ENCODE data around the gene SDK2.

The SDK2 gene

DNA sequence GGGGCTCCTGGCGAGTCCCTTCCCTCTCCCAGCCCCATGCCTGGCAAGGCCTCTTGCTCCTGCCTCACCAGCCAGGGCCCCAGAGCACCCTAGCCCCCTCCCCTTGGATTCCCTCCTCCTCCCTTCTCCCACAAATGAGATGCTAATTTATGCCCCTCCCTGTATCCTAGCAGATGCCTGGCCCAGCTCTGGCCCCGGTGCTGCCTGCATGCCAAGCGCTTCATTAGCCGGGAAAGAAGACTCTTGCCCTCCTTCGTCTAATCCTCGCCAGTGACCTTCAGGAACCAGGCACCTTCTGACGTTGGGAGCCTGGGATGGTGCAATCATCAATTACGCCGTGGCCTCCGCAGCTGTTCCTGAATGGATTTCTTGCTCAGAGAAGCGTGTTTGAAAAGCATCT lies 127.8 kb downstream of the SDK2 start:
- no peaks in the 10 kb centered on the region for H3K9me3 Mint-ChIP-seq
- H3K36me3 Mint-ChIP-seq: peaks cover 0 to under 1% of the 10 kb centered on the region in 2 donors
- no peak overlapping the region for H3K4me3 Mint-ChIP-seq
- no peak for ATAC-seq (replicated peaks)
- no peak for DNase-seq
- no peaks in the 10 kb centered on the region for H3K27me3 Mint-ChIP-seq
- H3K4me1 Mint-ChIP-seq: peaks cover 7 to 10% of the 10 kb centered on the region in 2 donors
- H3K27ac Mint-ChIP-seq: no peak overlapping the region

DNA sequence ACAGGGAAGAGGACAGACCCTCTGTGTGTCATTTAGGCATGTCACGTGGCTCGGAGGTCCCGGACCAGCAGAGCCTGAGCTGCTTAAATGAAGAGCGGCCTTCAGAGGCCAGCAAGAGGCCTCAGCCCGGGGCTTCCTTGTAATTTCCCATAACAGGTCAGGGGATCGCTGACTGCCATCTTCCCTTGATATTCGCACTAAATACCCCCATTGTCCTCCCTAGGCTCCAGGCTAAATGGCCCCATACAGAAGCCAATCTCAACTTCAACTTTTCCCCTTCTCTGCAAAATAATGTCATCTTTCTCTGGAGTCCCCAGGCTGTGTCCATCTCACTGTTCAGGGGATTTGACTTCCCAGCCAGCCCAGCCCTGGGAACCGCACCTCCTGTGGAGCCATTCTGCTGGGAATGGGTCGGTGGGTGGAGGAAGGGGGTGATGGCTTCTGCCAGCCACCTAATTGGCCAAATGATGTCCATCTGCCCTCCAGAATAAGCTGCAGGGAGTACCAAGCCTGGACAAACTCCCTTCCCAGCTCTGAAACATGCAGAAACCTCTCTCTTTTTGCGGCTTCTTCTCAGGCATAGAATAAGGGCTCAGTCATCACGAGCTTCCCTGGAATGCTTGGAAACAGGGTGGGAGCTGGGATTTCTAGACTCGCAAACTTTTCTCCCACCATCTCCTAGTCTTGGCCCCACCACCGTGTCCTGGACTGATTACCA lies 129.9 kb downstream of the SDK2 start:
- peaks cover 15 to 17% of the 10 kb centered on the region in 2 donors for H3K4me1 Mint-ChIP-seq
- H3K27ac Mint-ChIP-seq: no peak overlapping the region
- ATAC-seq (replicated peaks) (no peak), DNase-seq (no peak)
- H3K9me3 Mint-ChIP-seq: no peaks in the 10 kb centered on the region
- H3K4me3 Mint-ChIP-seq: no peak overlapping the region
- no peaks in the 10 kb centered on the region for H3K36me3 Mint-ChIP-seq
- H3K27me3 Mint-ChIP-seq: no peaks in the 10 kb centered on the region

DNA sequence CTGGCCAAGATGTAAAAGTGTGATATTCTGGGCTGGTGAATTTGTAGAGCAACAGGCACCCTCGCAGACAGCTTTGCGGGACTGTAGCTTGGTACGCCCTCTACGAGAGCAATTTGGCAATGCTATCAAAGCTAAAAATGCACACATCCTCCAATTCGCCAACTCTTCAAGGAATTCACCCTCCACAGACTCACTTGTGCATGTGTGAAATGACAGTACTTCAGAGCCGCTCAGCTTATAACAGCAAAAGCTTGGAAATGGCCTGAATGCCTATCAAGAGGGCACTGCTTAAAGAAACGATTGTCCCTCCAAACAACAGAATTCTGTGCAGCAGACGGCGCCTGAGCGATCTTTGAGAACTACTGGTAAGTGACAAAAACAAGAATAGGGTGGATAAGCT lies 130.8 kb downstream of the SDK2 start:
- no peak overlapping the region for H3K4me3 Mint-ChIP-seq
- ATAC-seq (replicated peaks) (no peak), DNase-seq (no peak)
- no peaks in the 10 kb centered on the region for H3K36me3 Mint-ChIP-seq
- no peaks in the 10 kb centered on the region for H3K27me3 Mint-ChIP-seq
- no peak overlapping the region for H3K27ac Mint-ChIP-seq
- H3K9me3 Mint-ChIP-seq: no peaks in the 10 kb centered on the region
- peaks cover 15 to 18% of the 10 kb centered on the region in 2 donors for H3K4me1 Mint-ChIP-seq

DNA sequence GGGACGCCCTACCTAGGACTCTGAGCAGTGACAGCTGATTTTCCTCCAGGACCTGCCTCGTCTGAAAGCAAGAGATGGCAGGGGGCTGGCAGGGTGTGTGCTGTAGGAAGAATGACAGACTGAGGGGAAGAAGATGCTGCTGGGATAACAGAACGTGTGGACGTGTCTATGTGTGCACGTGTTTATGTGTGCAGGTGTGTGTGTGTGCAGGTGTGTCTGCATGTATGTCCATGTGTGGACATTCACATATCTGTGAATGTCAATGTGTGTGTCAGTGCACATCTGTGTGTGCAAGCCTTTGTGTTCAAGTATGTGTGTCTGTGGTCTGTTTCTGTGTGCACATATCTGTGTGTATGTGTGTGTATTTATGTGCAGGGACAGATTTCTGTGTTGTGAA lies 132.5 kb downstream of the SDK2 start:
- DNase-seq (no peak), ATAC-seq (replicated peaks) (no peak)
- Mint-ChIP-seq H3K27ac (no peak overlapping the region), H3K36me3 (no peaks in the 10 kb centered on the region), H3K27me3 (no peaks in the 10 kb centered on the region), H3K4me1 (peaks cover 15 to 18% of the 10 kb centered on the region in 2 donors), H3K4me3 (no peak overlapping the region), H3K9me3 (no peaks in the 10 kb centered on the region)

DNA sequence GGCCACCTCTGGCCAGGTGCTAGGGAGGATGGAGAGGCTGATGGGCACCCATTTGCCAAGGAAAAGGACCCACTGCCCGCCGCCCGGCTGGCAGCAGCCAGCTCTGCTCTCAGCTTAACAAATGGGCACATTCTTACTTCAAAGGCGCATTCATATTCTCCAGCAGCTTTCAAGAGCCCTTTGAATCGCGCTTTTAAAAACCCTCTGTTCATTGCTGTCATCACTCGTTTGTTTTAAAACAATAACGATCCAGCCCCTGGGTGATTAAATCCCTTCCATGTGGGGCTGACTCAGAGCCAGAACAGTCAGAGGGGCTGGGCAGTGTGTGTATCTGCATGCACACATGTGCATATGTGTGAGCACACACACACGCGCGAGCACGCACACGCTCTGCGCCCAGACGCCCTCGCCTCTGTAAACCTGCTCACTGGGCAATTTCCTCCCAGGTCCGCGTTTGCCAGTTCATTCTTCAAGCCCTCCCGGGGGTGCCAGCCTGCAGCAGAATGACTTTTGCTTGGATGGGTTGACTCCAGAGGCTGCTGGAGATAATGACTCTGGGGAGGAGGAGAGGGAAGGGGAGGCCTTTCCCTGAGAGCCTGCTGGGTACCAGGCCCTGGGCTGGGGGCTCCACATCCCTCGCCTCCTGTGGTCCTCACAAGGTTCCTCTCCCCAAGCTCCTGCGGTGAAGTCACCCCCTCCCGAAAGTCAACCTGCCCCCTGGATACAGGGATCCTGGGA lies 133.1 kb downstream of the SDK2 start:
- DNase-seq (no peak), ATAC-seq (replicated peaks) (no peak)
- Mint-ChIP-seq H3K4me1 (peaks cover 11 to 18% of the 10 kb centered on the region in 2 donors), H3K27me3 (no peaks in the 10 kb centered on the region), H3K36me3 (no peaks in the 10 kb centered on the region), H3K9me3 (no peaks in the 10 kb centered on the region), H3K27ac (no peak overlapping the region), H3K4me3 (no peak overlapping the region)

DNA sequence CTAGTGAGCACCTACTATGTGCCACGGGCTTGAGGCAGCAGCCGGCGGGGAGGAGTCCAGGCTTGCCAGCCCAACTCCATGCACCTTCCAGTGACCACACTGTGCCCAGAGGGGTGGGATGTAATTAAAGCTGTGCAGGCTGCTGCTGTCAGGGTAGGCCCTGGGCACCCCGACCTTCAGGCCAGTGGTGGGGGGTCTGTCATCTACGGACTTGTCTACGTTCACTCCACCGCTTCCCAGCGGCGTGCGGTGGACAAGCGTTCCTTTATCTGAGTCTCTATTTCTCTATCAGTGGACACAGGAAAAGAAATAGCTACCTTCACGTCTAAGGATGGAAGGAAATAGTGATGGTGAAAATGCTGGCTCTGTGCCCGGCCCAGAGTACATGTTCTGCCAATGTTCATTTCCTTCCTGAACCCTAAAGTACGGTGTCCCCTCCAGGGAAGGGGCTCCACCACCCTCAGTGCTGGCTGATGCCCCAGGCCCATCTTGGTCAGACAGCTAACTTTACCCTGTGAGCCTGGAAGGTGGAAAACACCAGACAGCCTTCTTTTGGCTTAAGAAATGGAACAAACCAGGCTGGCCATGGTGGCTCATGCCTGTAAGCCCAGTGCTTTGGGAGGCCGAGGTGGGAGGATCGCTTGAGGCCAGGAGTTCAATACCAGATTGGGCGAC lies 135.2 kb downstream of the SDK2 start:
- Mint-ChIP-seq H3K4me3 (no peak overlapping the region), H3K9me3 (no peaks in the 10 kb centered on the region), H3K27me3 (no peaks in the 10 kb centered on the region), H3K27ac (no peak overlapping the region), H3K36me3 (peaks cover 7 to 14% of the 10 kb centered on the region in 2 donors), H3K4me1 (peaks cover 9 to 18% of the 10 kb centered on the region in 2 donors)
- no peak for ATAC-seq (replicated peaks)
- DNase-seq: no peak

DNA sequence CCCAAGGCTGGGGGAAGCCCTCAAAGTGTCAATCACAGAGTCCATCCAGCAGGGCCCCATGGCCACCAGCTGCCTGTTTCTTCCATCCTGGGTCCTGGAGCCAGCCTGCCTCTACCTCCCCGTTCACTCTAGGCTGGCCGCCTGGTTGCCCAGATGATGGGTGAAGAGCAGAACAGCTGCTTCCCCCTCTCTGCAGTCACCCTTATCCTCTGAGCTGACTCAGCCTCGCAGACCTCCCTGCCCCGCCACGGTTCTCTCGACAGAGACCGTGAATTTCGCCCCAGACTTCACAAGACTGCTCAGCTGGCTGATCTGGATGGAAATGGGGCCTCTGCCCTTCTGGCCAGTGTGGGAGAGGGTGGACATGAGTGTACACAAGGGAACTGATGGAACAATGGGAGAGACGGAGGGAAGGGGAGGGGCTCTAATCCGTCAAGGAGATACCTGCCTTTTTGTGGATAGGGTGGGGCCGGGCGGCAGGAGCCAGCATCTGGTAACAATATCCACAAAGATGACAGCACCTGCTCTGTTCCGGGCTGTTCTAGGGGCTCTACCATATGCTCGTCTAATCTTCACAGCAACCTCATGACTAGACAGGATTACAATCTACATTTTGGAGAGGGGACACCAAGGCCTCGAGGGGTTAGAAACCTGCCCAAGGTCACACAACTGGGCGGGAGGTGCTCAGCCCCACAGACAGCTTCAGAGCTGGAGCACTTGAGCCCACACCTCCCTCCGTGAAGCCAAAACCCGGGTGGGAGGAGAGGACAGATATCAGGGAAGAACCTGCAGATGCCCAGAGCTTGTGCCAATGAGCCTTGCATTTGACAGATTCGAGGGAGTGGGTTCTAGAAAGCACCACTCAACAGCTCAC lies 136.0 kb downstream of the SDK2 start:
- no peak overlapping the region for H3K4me3 Mint-ChIP-seq
- DNase-seq: no peak
- H3K27ac Mint-ChIP-seq: no peak overlapping the region
- H3K27me3 Mint-ChIP-seq: no peaks in the 10 kb centered on the region
- ATAC-seq (replicated peaks): no peak
- peaks cover 9 to 18% of the 10 kb centered on the region in 2 donors for H3K4me1 Mint-ChIP-seq
- peaks cover 0 to 2% of the 10 kb centered on the region in 2 donors for H3K9me3 Mint-ChIP-seq
- peaks cover 11 to 18% of the 10 kb centered on the region in 2 donors for H3K36me3 Mint-ChIP-seq

DNA sequence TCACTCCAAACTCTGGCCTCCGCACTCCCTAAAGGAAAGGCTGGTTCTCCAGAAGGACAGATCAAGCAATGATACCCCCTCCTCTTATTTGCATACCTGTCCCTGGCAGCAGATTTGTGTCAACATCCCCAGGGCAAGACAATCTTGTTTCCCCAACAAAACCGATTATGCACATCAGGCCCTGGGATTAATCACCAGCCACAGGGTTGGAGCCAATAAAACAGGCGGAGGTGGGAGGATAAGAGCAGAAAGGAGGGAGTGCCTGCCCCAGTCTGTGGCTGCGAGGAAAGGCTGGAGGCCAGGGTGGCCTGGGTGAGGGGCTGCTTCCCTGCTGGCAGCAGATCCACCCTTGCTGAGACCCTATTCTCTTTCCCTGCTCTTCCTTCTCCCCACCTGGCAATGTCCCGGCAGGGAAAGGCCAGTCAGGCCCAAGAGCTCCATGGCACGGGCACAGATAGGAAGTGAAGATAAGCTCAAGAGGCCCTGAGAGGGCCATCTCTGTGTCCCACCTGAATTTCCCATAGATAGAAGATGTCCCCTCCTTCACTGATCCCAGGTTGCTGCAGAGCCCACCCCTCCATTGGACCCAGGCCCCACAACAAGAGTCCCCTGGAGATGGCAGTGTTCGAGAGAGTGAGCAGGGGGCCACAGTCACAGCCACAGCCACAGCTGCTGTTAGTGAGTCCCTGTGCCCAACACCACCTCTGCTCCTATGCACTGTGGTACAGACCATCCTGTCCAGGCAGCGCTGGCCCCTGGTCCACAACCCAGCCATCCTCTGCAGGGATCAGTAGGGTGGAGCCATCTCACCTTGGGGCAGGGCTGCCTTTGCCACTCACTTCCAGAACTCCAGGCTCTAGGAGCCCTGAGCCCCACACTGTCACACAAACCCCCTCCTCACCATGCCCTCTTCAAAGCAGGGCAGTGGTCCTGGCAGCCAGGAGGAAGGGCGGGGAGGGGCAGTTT lies 137.5 kb downstream of the SDK2 start:
- no peaks in the 10 kb centered on the region for H3K27me3 Mint-ChIP-seq
- peaks cover 6 to 18% of the 10 kb centered on the region in 2 donors for H3K4me1 Mint-ChIP-seq
- no peak for ATAC-seq (replicated peaks)
- DNase-seq: no peak
- peaks cover 11 to 18% of the 10 kb centered on the region in 2 donors for H3K36me3 Mint-ChIP-seq
- H3K4me3 Mint-ChIP-seq: no peak overlapping the region
- peak overlapping the region; percentile 37 for H3K27ac Mint-ChIP-seq
- peaks cover 0 to 2% of the 10 kb centered on the region in 2 donors for H3K9me3 Mint-ChIP-seq

DNA sequence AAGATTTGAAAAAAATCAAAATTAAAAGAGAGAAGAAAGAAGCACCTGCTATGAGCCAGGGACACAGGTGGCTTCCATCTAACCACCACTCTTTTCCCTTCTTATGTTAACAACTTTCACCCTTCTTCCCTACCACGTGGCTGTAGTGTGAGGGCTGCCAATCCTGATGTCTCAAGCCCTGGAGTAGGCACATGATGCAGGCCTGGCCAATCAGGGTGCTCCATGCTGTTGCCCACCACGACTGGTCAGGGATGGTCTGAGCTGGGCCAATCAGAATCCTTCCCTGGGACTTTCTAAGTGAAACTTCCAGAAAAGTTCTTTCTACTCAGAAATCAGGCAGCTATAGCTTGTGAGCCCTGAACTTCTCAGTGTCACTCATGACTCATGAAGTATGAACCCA lies 140.7 kb downstream of the SDK2 start:
- H3K36me3 Mint-ChIP-seq: peaks cover 12 to 25% of the 10 kb centered on the region in 2 donors
- DNase-seq (no peak), ATAC-seq (replicated peaks) (no peak)
- no peak overlapping the region for H3K4me3 Mint-ChIP-seq
- H3K9me3 Mint-ChIP-seq: peaks cover 0 to 2% of the 10 kb centered on the region in 2 donors
- H3K27ac Mint-ChIP-seq: no peak overlapping the region
- H3K4me1 Mint-ChIP-seq: no peaks in the 10 kb centered on the region
- H3K27me3 Mint-ChIP-seq: no peaks in the 10 kb centered on the region

DNA sequence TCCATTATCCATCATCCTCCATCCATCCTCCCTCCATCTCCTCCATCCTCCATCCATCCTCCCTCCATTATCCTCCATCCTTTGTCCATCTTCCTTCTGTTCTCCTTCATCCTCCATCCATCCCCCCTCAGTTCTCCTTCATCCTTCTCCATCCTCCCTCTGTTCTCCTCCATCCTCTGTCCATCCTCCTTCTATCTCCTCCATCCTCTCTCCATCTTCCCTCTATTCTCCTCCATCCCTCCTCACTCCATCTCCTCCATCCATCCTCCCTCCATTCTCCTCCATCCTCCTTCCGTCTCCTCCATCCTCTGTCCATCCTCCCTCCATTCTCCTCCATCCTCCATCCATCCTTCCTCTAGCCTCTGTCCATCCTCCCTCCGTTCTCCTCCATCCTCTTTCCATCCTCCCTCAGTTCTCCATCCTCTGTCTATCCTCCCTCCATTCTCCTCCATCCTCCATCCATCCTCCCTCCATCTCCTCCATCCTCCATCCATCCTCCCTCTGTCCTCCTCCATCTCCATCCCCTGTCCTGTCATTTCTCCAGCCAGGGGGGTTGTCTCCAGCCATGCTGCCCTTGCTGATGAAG lies 143.7 kb downstream of the SDK2 start:
- Mint-ChIP-seq H3K36me3 (peaks cover 10 to 27% of the 10 kb centered on the region in 2 donors), H3K27me3 (no peaks in the 10 kb centered on the region), H3K27ac (no peak overlapping the region), H3K4me1 (peaks cover 0 to 3% of the 10 kb centered on the region in 2 donors), H3K9me3 (peaks cover 0 to 2% of the 10 kb centered on the region in 2 donors), H3K4me3 (no peak overlapping the region)
- ATAC-seq (replicated peaks) (no peak), DNase-seq (no peak)

DNA sequence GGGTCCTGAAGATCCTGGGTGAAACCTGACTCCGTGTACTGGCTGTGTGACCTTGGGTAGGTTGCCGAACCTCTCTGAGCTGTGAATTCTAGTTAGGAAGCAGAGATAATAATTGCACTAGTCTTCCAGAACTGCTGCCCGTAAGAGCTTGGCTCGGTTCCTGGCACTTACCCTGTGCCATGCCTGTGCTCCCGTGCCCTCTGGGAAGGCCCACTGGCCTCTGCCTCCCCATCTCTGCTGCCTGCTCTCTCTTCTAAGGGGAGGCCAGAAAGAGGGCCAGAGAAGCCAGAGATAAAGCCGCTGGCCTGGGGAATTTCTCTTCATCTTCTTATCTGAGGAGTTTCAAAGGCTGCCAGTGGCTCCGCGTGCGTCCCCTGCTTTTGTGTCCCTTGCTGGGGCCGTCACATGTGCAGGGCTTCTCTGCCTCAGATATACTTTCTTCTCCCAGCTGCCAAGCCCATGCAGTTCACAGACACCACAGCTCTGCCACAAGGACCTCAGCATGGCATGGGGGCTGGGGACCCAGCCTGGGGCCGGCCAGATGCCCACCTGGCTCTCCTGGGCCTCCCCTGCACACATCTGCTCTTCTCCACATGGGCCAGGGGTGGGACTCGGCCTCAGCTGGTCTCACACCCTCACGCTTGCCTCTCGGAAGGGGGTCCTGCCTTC lies 145.2 kb downstream of the SDK2 start:
- Mint-ChIP-seq H3K4me1 (peaks cover 0 to 3% of the 10 kb centered on the region in 2 donors), H3K9me3 (peaks cover 0 to 2% of the 10 kb centered on the region in 2 donors), H3K27me3 (no peaks in the 10 kb centered on the region), H3K4me3 (no peak overlapping the region), H3K27ac (no peak overlapping the region), H3K36me3 (peaks cover 6 to 16% of the 10 kb centered on the region in 2 donors)
- no peak for DNase-seq
- no peak for ATAC-seq (replicated peaks)

DNA sequence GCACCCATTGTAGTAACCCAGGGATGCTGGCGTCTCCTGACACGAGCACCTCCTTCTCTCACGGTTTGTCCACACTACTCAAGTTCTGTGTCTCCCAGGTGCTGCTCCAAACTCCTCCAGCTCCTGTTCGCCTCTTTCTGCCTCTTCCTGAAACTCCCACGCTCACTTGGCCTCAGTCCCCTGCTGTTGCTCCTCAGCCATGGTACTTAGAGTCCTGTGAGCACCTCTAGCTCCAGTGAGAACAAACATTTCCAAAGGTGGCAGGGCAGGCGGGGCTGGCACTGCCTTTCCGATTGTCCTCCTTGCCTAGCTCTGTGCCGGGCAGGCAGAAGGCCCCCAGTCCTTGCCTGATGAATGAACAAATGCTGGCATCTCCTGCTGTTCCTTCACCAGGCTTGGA lies 146.1 kb downstream of the SDK2 start:
- H3K9me3 Mint-ChIP-seq: no peaks in the 10 kb centered on the region
- no peak for ATAC-seq (replicated peaks)
- H3K4me1 Mint-ChIP-seq: peaks cover 0 to 3% of the 10 kb centered on the region in 2 donors
- peaks cover 3 to 12% of the 10 kb centered on the region in 2 donors for H3K36me3 Mint-ChIP-seq
- no peak for DNase-seq
- no peak overlapping the region for H3K4me3 Mint-ChIP-seq
- H3K27me3 Mint-ChIP-seq: no peaks in the 10 kb centered on the region
- no peak overlapping the region for H3K27ac Mint-ChIP-seq

Measured in stimulated activated naive B cell treated with anti-CD40 and anti-IgM and Interleukin-4, amounts not matched to agents 10 μg/mL and 1 μg/mL and 100 μg/mL, for 72 hours (primary cell).